Measurements from ENCODE around the gene JAZF1. TPM values are rescaled to one million over a fixed set of nuclear protein-coding genes. Genes with fewer than 3 reads are reported as not detected.

The JAZF1 gene
- total and polyA plus RNA-seq, 9 of the 15 experiments (the other 6 are each of a cell fraction or from before 2014, with no cell fraction given): 0.04 to 0.64 (median 0.11) TPM; not detected in 3

GRCh38 chr7:27921081-27921836 is 259.3 kb downstream of the JAZF1 start (continued):
- peak; percentile 71; the same call in 1 of the 2 replicates for TF ChIP-seq REST (IDR thresholded peaks at IDR 0.05; ENCODE audit: borderline replicate concordance)
- TF ChIP-seq REST (CRISPR knock-in tag; IDR thresholded peaks at IDR 0.05; ENCODE audit: low read depth): no peak
- no peak for TF ChIP-seq HDAC1 (IDR thresholded peaks at IDR 0.05)
- no peak for TF ChIP-seq ZBED1 (IDR thresholded peaks at IDR 0.05)
- TF ChIP-seq RHOXF2B (CRISPR knock-in tag; conservative IDR thresholded peaks at IDR 0.05): no peak
- no peak for TF ChIP-seq POLR3G (IDR thresholded peaks at IDR 0.05; ENCODE audit: extremely low read depth, insufficient read length, insufficient replicate concordance)
- peak; percentile 49 for TF ChIP-seq DEAF1 (CRISPR knock-in tag; IDR thresholded peaks at IDR 0.05)

All from K562 (cell line).